Mesenteric fat pad (tissue), 1 donor: ENCODE data around the gene SLC44A3. TPM values are rescaled to one million over a fixed set of nuclear protein-coding genes. Genes with fewer than 3 reads are reported as not detected.
A peak's percentile ranks its signal among the peaks of the same experiment; 100 is the strongest.

Experiments used
- DNase-seq: peaks from one replicate; pipeline ENCODE4 v3.0.0-alpha.2; 2020; ENCODE audit warnings: low spot score
- total RNA-seq: library from RNA; stranded (reverse); fragmentation: NEBNext Ultra II Directional; extraction: Animal tissue kit (Norgen Biotek cat#: 25700); gene quantifications from one replicate; pipeline ENCODE4 v1.2.1, GENCODE V29; 2021
- donor health status: DM: yes; HTN: yes; CAD: no.

The SLC44A3 gene
- total RNA-seq, 1 donor from 2014 or later: 3.5 TPM

GRCh38 chr1:94905207-94905606 lies 85.0 kb downstream of the SLC44A3 start:
- no peak for DNase-seq

GRCh38 chr1:94906382-94906781 lies 86.2 kb downstream of the SLC44A3 start:
- DNase-seq: no peak

DNA sequence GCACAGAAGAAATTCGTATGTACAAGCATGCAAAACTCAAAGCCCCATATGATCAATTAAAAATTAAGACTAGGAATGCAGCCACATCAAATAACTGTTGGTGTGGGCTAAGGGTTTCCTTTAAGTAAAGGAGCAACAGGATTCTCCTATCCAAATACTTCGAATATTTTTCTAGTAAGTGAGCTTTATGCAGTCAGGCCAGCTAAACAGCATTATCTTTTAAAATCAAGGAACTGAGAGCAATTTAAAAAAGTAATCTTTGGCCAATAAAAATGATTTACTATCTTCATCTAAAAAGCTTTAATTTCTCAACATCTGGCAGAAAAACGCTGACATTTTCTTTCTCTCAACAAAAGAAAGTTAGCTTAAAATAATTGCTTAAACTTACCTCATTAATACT lies 87.0 kb downstream of the SLC44A3 start:
- DNase-seq: no peak

DNA sequence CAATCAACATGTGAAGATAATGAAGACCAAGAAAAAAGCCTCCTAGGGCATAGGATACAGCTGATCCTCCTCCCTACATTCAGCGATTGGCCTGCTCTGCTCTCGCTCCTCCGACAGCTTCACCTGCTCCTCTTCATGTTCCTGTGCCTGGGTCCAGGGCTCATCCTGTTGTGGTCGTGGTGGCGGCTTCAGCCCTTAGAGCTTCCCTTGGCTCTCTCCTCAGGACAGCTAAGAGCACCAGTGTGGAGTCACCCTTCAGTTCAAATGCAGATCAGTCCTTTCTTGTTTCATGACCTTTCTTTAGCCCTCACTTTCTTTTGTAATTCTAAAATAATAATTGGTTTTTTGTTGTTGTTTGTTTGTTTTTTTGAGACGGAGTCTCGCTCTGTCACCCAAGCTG lies 88.0 kb downstream of the SLC44A3 start:
- no peak for DNase-seq

- DNase-seq: no peak
Observed at GRCh38 chr1:94908965-94909364, 88.8 kb downstream of the SLC44A3 start.

- no peak for DNase-seq
Observed at GRCh38 chr1:94909486-94909885, 89.3 kb downstream of the SLC44A3 start.

DNA sequence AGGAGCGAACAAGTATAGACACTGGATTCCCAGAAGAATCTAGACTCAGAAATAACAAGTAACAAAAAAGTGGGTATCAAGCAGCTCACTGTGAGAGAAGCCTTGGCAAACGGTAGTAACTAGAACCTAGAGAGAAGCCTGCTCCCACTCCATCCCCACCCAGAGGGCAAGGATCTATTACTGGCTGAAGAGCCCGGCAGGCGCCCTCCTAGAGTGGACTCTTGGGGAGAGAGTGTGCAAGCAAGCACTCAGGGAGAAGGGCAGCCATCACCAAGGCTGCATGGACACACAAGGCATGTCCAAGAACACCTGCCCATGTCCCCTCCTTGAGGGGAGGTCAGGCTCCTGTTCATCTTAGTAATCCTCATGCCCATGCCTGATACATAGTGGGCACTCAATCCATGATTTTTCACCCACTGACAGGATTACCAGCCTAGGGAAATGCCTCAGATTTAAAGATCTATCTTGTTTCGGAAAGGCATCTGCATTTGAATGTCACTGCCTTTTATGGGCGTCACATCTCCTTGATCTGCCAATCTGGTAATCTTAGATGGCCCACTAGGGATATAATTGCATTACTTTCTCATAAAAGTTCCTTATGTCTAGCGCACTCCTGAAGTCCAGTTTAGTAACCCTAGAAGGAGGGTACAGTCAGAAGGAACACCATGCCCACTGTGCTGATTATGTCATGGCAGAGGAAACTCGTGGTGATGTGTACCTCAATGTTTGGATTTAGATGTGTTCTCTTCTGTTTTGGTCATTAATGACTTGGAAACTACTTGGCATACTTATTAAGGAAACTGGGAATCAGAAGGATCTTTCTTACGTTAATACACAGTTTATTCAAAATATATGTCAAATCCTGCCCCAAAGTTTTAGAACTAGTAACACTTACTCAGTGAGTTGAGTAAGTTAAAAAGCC lies 92.4 kb downstream of the SLC44A3 start:
- no peak for DNase-seq

DNA sequence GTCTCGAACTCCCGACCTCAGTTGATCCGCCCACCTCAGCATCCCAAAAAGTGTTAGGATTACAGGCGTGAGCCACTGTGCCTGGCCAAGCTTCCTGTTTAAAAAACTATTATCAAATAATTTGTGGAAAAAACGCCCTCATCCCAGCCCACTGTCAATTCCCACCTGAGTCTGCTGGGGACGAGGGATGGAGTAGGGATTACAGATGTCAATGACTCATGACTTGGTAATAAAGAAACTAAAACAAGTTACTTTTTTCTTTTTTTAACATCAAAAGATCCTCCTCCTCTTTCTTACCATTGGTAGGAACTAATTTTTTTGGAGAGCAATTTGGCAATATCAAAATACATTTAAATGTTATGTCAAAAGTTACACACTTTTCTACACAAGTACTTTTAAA lies 97.1 kb downstream of the SLC44A3 start:
- DNase-seq: no peak

GRCh38 chr1:94919241-94920030 lies 99.3 kb downstream of the SLC44A3 start:
- DNase-seq: no peak

DNA sequence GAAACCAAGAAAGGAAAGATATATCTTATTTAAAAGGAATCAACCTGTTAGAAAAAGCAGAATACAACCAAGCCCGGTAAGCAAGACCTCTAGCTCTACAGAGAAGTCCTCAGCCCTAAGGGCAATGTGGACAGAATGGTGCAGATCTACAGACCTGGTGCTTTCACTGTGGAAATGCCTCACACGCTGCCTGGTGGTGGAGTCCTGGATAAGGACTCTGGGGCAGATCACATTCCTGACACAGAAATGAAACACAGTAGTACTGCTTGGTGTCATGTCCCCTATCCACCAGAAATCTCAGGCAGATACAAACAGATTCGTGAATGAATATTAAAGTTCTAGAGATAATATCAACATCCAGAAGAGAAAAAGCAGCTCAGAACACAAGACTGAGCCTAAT lies 99.9 kb downstream of the SLC44A3 start:
- no peak for DNase-seq

- no peak for DNase-seq
Observed at GRCh38 chr1:94921977-94922376, 101.8 kb downstream of the SLC44A3 start.

DNA sequence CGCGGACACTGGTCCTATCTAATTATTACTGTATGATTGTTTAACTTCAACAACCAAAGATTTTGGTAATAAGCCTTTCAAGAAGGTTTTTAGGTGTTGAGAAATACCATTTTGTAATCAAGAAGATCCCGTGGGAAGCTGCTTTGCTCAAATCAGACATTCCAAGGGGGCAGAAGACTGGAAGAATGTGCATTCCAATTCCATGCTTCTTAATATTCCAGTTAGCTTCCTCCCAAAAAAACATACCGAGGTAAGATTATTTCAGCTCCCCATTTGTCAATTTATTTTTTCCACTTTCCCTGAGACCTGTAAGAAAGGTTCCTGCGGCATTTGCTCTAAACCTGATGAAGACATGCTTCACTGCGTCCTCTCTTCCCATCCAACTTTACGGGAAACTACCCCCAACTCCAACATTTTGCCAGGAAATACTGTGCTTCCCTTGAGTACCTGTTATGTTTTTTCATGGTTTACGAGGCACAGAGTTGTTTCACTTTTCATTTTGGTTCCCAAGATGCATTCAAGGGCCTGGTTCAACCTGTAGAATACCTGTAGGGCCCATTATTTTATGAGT lies 102.7 kb downstream of the SLC44A3 start:
- no peak for DNase-seq

GRCh38 chr1:94925004-94925403 lies 104.8 kb downstream of the SLC44A3 start:
- DNase-seq: no peak

DNA sequence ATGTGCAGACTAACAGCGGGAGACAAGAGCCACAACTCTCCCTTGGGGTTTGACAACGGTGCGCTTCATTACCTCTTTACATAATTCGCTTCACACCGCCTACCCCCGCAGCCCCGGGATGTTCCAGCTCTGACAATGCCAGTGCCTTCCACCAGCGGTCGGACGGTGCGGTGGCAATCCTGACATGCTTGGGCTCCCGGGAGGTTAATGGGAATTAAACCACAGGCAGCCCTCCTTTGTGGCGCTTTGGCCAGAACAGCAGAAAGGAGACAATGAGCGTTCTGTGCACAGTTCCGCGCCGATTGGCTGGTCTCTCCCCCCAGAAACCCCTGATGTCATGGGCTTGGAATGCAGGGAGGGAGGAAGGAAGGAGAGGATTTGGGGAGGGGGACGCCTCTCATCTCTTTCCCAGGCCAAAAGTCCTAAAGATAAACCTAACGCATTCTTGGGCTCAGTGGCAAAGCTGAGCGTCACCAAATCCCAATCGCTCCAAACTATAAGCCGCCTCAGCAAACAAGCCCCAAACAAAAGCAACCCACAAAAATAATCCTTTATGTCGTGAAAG lies 105.5 kb downstream of the SLC44A3 start:
- no peak for DNase-seq

DNA sequence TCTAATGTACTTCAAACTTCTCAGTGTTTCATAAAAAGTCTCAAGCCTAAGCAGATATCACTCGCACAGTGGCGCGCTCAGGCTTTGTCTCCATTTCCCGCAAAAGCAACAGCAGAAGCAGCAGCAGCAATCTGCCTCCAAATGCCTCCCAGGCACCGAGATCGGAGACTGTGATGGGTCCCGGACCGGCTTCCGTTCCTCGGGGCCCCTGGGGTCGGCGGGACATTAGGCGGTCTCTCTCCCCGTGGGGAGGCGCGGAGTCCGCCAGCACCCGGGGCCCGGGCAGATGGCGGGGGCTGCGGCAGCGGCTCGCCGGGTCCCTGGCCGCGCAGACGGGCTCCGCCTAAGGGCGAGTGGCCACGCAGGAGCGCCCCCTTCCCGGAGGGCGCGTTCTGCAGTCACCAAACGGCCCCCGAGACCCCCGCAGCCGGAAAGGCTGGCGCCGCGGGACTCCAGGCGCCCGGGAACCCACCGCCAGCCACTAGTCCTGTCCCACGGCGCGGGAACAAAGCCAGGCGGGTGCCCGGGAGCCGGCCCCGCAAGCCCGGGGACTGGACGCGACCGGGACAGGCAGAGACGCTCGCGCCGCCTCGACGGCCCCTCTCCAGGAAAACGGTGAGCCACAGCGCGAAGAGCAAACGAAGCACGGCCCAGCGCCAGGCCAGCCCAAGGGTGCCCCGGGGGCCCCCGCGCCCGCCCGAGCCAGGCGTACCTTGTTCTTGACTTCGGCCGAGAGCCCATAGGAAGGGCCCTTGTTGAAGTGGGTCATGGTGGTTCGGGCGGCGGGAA lies 106.2 kb downstream of the SLC44A3 start:
- DNase-seq: no peak

- DNase-seq: peak; percentile 96
Observed at GRCh38 chr1:94926915-94927404, 106.8 kb downstream of the SLC44A3 start, which contains the start of gene CNN3. Gene CNN3, minus strand, starts transcription at chr1:94927110. Its CDS starts 216 bp downstream, at chr1:94926894.

DNA sequence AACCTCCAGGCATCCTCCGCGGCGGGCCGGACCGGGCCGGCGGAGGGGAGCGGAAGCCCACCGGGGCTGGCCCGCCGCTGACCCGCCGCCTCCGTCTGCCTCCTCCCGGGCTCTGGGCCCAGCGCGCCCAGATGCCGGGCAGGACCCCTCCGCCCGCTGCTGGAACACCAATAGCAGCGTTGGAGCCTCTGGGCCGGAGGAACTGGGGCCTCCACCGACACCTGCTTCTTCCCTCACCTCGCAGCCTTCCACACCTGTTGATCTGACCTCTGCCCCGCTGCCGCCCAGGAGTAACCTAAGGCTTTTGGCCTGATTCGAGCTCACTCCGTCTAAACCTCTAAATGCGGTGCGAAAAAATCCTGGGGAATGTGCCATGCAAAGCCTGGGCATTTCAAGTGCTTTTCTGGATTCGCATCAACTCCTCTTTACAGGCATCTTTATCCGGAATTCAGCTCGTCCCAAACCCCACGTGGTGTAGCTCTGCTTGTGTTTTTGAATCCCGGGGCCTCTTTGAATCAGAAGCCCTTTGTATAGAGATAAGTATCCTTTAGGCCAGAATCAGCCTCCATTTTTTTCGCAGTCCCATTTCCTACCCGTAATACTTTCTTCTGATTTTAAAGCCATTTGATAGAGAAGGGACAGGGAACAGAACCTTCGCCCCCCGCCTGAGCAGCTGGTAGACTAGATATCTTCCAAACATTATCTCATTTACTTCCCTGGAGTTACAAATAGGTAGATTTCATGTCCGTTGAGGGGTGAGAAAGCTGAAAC lies 107.4 kb downstream of the SLC44A3 start:
- DNase-seq: no peak

DNA sequence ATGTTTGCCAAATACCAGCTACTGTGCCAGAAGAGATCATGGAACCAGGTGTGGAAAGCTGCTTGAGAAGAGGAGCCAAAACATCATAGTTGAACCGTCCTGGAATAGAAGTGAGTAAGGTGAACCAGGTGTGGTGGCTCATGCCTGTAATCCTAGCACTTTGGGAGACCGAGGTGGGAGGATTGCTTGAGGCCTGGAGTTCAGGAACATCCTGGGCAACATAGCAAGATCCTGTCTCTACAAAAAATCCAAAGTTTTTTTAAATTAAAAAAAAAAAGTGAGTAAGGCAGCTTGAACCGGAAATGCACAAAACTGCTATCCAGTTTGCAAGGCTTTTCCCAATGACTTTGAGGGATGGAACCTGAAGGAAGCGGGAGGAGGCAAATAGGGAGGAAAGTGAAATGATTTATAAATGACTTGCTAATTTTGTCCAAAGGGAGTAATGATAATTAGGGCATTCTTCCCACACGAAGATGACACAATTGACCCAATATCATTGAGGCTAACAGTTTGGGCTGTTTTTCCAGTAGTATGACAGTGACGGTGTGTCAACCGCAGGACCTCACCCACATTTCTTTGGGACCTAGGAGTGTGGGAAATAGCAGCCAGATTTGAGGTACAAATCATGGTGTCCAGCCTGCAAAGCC lies 108.3 kb downstream of the SLC44A3 start:
- no peak for DNase-seq
